K562 (cell line): ENCODE measurements around the gene TCEA3. TPM values are rescaled to one million over a fixed set of nuclear protein-coding genes. Genes with fewer than 3 reads are reported as not detected.
A peak's percentile ranks its signal among the peaks of the same experiment; 100 is the strongest.

Experiments used
- ATAC-seq: fragments of 200-7000 bp; cut with Tn5 transposase; 3 replicates; pipeline ENCODE4 v1.9.1; 2020; ENCODE audit warnings: moderate library complexity
- BruUV-seq: library from RNA; stranded (reverse); fragments of 400-500 nt; replicated peaks from 2 replicates; lab custom pipeline; 2021; lab: Mats Ljungman, UMichigan
- CTCF ChIA-PET: fragments of 300-600 bp; formaldehyde crosslinking; extraction: SDS; loops from one replicate; lab custom pipeline; 2021; ENCODE audit warnings: low intra/inter-chr PET ratio; lab: Yijun Ruan, JAX
- POLR2A ChIA-PET: fragments of 300-600, 350-650 bp; sonication (Branson Sonifier 250); formaldehyde crosslinking; extraction: SDS; loops from one replicate; lab custom pipeline; 2021; ENCODE audit warnings: antibody characterized with exemption, inconsistent platforms; lab: Yijun Ruan, JAX
- DNase-seq, 4 experiments: peaks; one replicate each; pipeline versions ENCODE4 v3.0.0 to v3.0.0-alpha.2; 2011 to 2018; ENCODE audit warnings: low spot score in 3 of 4, mixed read lengths in 3 of 4; ENCODE audit errors: extremely low read depth in 1 of 4
- FAIRE-seq: peaks from 2 replicates; lab custom pipeline; 2011; peaks lifted over from hg19 to GRCh38; lab: Jason Lieb, UNC
- H2AFZ ChIP-seq: 2 replicates; pipeline ENCODE4 v1.6.0; 2011; ENCODE audit warnings: low read depth, low read length, control low read depth, inconsistent platforms
- H3K27ac ChIP-seq: fragments of 200-600 bp; 3 replicates; pipeline ENCODE4 v1.8.0; 2011; ENCODE audit warnings: low read depth, mild to moderate bottlenecking, control low read depth, inconsistent platforms, low read length, moderate library complexity, mixed read lengths; ENCODE audit errors: extremely low read depth
- H3K27me3 ChIP-seq, 2 experiments: fragments of 300-600 bp in 1 of 2; 2 replicates in 1 of 2; 3 replicates in 1 of 2; pipeline versions ENCODE4 v1.6.0 to v1.8.0; 2011; ENCODE audit warnings: inconsistent platforms in 2 of 2, low read length in 2 of 2, mild to moderate bottlenecking in 1 of 2, mixed read lengths in 1 of 2, moderate library complexity in 1 of 2; ENCODE audit not compliant: control insufficient read depth in 2 of 2, insufficient read depth in 2 of 2
- H3K36me3 ChIP-seq: fragments of 300-600 bp; 3 replicates; pipeline ENCODE4 v1.8.0; 2011; ENCODE audit warnings: mild to moderate bottlenecking, low read length, inconsistent platforms; ENCODE audit not compliant: control insufficient read depth, insufficient read depth
- H3K4me1 ChIP-seq, 2 experiments: fragments of 200-600 bp in 1 of 2; replicated peaks in 1 of 2; 2 replicates in 1 of 2; 3 replicates in 1 of 2; pipeline versions ENCODE4 v1.5.1 to v1.8.0; 2011; ENCODE audit warnings: inconsistent platforms in 2 of 2, low read length in 2 of 2, mild to moderate bottlenecking in 1 of 2, mixed read lengths in 1 of 2, moderate library complexity in 1 of 2; ENCODE audit not compliant: control insufficient read depth in 2 of 2, insufficient read depth in 2 of 2
- H3K4me2 ChIP-seq: 2 replicates; pipeline ENCODE4 v1.6.1; 2011; ENCODE audit warnings: low read length, control low read depth, inconsistent platforms, mixed read lengths; ENCODE audit not compliant: insufficient read depth
- H3K4me3 ChIP-seq: fragments of 200-600 bp; sonication (generic), shearing (Covaris generic); 2 replicates; pipeline ENCODE4 v1.5.1; 2016; ENCODE audit warnings: control low read depth, inconsistent platforms
- H3K79me2 ChIP-seq: fragments of 200-600 bp; 3 replicates; pipeline ENCODE4 v1.8.0; 2011; ENCODE audit warnings: low read length, inconsistent platforms; ENCODE audit not compliant: control insufficient read depth, insufficient read depth
- H3K9ac ChIP-seq, 2 experiments: 2 replicates each; pipeline versions ENCODE4 v1.6.0 to v1.6.1; 2011; ENCODE audit warnings: low read depth in 2 of 2, low read length in 2 of 2, control low read depth in 1 of 2, inconsistent platforms in 1 of 2, mild to moderate bottlenecking in 1 of 2, mixed read lengths in 1 of 2; ENCODE audit not compliant: insufficient read depth in 1 of 2
- H3K9me1 ChIP-seq: one replicate; pipeline ENCODE4 v1.6.0; 2011; ENCODE audit warnings: inconsistent platforms, mild to moderate bottlenecking, low read length, moderate library complexity; ENCODE audit not compliant: control insufficient read depth, insufficient read depth
- H3K9me3 ChIP-seq: replicated peaks from 2 replicates; pipeline ENCODE4 v1.5.1; 2011; ENCODE audit warnings: low read depth, low read length, inconsistent platforms; ENCODE audit not compliant: control insufficient read depth, insufficient read depth
- H4K20me1 ChIP-seq: replicated peaks from 2 replicates; pipeline ENCODE4 v1.6.1; 2011; ENCODE audit warnings: low read length, inconsistent platforms, mixed read lengths; ENCODE audit not compliant: control insufficient read depth, insufficient read depth
- BHLHE40 ChIP-seq: IDR thresholded peaks from 2 replicates; pipeline ENCODE4 v1.6.1; 2011; ENCODE audit warnings: low read length, improper control_type of control experiment
- FOSL1 ChIP-seq: fragments of 200-800 bp; sonication (Bioruptor generic); conservative IDR thresholded peaks from 2 replicates; pipeline ENCODE4 v1.6.1; 2016; ENCODE audit warnings: missing genetic modification characterization, missing compliant biosample characterization
- MEIS2 ChIP-seq: fragments of 450-650 bp; IDR thresholded peaks from 2 replicates; pipeline ENCODE4 v1.6.1; 2014; ENCODE audit warnings: mild to moderate bottlenecking; ENCODE audit not compliant: partially characterized antibody
- PKNOX1 ChIP-seq: fragments of 450-650 bp; IDR thresholded peaks from 2 replicates; pipeline ENCODE4 v1.6.1; 2016
- PML ChIP-seq: IDR thresholded peaks from 2 replicates; pipeline ENCODE4 v1.6.1; 2012; ENCODE audit warnings: low read length, inconsistent platforms
- RAD51 ChIP-seq: fragments of 450-650 bp; IDR thresholded peaks from 2 replicates; pipeline ENCODE4 v1.7.1; 2016; ENCODE audit warnings: low read depth, mild to moderate bottlenecking, borderline replicate concordance
- RBBP5 ChIP-seq: fragments of 200-600 bp; sonication (generic); IDR thresholded peaks from 2 replicates; pipeline ENCODE4 v1.6.1; 2012; ENCODE audit warnings: borderline replicate concordance, mild to moderate bottlenecking, low read length, control low read depth, inconsistent platforms; ENCODE audit not compliant: insufficient read depth, poor library complexity, severe bottlenecking
- TOE1 ChIP-seq, 2 experiments: fragments of 450-650 bp in 1 of 2; sonication (generic) in 1 of 2; formaldehyde crosslinking in 1 of 2; IDR thresholded peaks; 2 replicates each; pipeline versions ENCODE4 v1.7.1 to v1.8.0; 2016 to 2022; ENCODE audit warnings: borderline replicate concordance in 2 of 2, mild to moderate bottlenecking in 2 of 2, antibody characterized with exemption in 1 of 2, inconsistent platforms in 1 of 2, low read depth in 1 of 2, missing genetic modification reagents in 1 of 2, moderate library complexity in 1 of 2
- USF1 ChIP-seq: sonication (generic); formaldehyde crosslinking; IDR thresholded peaks from 2 replicates; pipeline ENCODE4 v1.9.0; 2022; ENCODE audit warnings: mild to moderate bottlenecking, missing genetic modification reagents
- WGBS: fragments of 100-300 bp; shearing (Covaris generic); methylation state at CpG from one replicate; pipeline ENCODE4 v1.1.6; 2016; ENCODE audit warnings: low coverage, mixed read lengths; ENCODE audit not compliant: insufficient coverage; ENCODE audit errors: missing lambda C conversion rate; 5-methylcytosine and 5-hydroxymethylcytosine counted together
- in situ Hi-C: fragments of 300-500 bp; cut with MboI; formaldehyde crosslinking; loops from 4 replicates; pipeline ENCODE4 v1.15.0; 2018; ENCODE audit warnings: inconsistent platforms, mixed read lengths
- intact Hi-C: fragments of 100-400 bp; cut with micrococcal nuclease; formaldehyde crosslinking; loops from 2 replicates; pipeline ENCODE4 v1.14.2; 2022
- polyA plus RNA-seq, 8 experiments: library from polyadenylated mRNA; depleted of rRNA in 4 of 8; stranded (reverse) in 5 of 8; unstranded in 3 of 8; fragments of >200 nt; fragmentation: Nextera tagmentation in 2 of 8; fragmentation: Illumina TruSeq in 1 of 8; extraction: Ambion mirVana in 2 of 8; extraction: Trizol in 1 of 8; gene quantifications; 2 replicates each; pipeline versions ENCODE4 v1.2.1 to v1.2.3, GENCODE V29; 2011 to 2014; ENCODE audit warnings: inconsistent platforms in 1 of 8, missing spikeins in 1 of 8
- total RNA-seq, 7 experiments: library from RNA; depleted of rRNA in 6 of 7; stranded (reverse); fragments of >200 nt in 6 of 7; fragmentation: Illumina TruSeq in 2 of 7; extraction: Trizol in 2 of 7; gene quantifications; 2 replicates each; pipeline versions ENCODE4 v1.2.1 to v1.2.3, GENCODE V29; 2011 to 2021; ENCODE audit warnings: low replicate concordance in 1 of 7

TCEA3 gene
- total and polyA plus RNA-seq, 9 of the 15 experiments (the other 6 are each of a cell fraction or from before 2014, with no cell fraction given), result 0.03 to 0.55 (median 0.36) TPM

- TF ChIP-seq USF1 (CRISPR knock-in tag), result peak; percentile 67
- TF ChIP-seq RAD51, result peak; percentile 45; the same call in 1 of the 2 replicates
- peak; percentile 21; the same call in 1 of the 2 replicates for TF ChIP-seq PKNOX1
- TF ChIP-seq RBBP5, result no peak
- TF ChIP-seq FOSL1, result peak; percentile 51
- TF ChIP-seq PML, result no peak
- TF ChIP-seq TOE1 (IDR thresholded peaks at IDR 0.05; ENCODE audit: borderline replicate concordance), result no peak
- no peak for TF ChIP-seq TOE1 (CRISPR knock-in tag; IDR thresholded peaks at IDR 0.05; ENCODE audit: borderline replicate concordance, low read depth)
- TF ChIP-seq BHLHE40, result peak; percentile 31; the same call in 1 of the 2 replicates
- TF ChIP-seq MEIS2, result peak; percentile 29
- FAIRE-seq, result no peak
- BruUV-seq, result no TSS peak
- Histone ChIP-seq H3K36me3 (no peaks in the 10 kb centered on the region), H3K27me3 (peaks cover 0 to 5% of the 10 kb centered on the region in 2 experiments; a peak in 2 of 5 replicates), H3K9ac (no peak overlapping the region), H4K20me1 (no peaks in the 10 kb centered on the region), H3K4me3 (no peak overlapping the region), H3K9me3 (no peaks in the 10 kb centered on the region; the same call in 1 of the 2 replicates), H3K4me1 (peaks cover 4 to 24% of the 10 kb centered on the region in 2 experiments), H3K27ac (no peak overlapping the region), H3K4me2 (no peak overlapping the region), H3K79me2 (no peaks in the 10 kb centered on the region), H3K9me1 (no peaks in the 10 kb centered on the region), H2AFZ (peak overlapping the region; percentile 69)
- in situ Hi-C loops (no loop called here), intact Hi-C loops (no loop called here)
- CTCF ChIA-PET, result no interaction called here
- no peak for ATAC-seq
- POLR2A ChIA-PET, result interaction anchor here (0.5 to 1.5 kb wide), 4 partner anchors 9 to 80 kb away, joined by 3 to 9 read pairs (median 3); partner anchors contain the start of gene ZNF436
- no peak for DNase-seq
- 21% methylated on average over 4 of the region's 4 CpGs for WGBS
Measured at GRCh38 chr1:23394181-23394580, 30.4 kb downstream of the TCEA3 start.
